Activated T-cell treated with anti-CD3 and anti-CD28 coated beads for 48 hours (primary cell): ENCODE data around the gene CENPP.

Experiments used
- DNase-seq: peaks from one replicate; pipeline ENCODE4 v3.0.0-alpha.2; 2020; ENCODE audit warnings: low read depth

The CENPP gene

GRCh38 chr9:92480986-92481633, 155.4 kb downstream of the CENPP start:
- no peak for DNase-seq

DNA sequence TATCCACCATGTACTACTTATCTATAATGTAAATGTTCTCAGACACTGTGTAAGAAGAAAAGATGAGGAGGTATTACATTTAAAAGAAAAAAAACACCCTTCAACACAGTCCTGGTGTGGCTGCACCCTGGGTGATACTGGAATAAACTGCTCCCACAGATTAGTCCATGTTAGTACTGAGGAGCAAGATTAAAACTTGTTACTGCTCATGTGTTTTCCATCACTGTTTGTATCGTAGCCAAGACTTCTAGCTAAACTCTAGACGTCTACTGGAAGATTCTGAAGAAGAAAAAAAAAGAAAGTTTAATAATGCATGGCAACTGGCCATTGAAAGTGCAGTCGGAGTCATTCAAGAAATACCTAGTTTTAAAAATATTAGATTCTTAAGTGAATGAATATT, 156.6 kb downstream of the CENPP start, which contains the start of gene ASPN:
Gene ASPN, minus strand, starts transcription at position 178 of the 400 bp plus-strand sequence.
- no peak for DNase-seq

GRCh38 chr9:92482805-92483204, 157.1 kb downstream of the CENPP start:
- DNase-seq, result no peak

- no peak for DNase-seq
These were observed 158.1 kb downstream of the CENPP start for GRCh38 chr9:92483627-92484545.

- DNase-seq, result no peak
These were observed 158.8 kb downstream of the CENPP start for GRCh38 chr9:92484563-92484962.

- DNase-seq, result no peak
These were observed 160.6 kb downstream of the CENPP start for GRCh38 chr9:92486371-92486770.

GRCh38 chr9:92488681-92489550, 163.2 kb downstream of the CENPP start:
- no peak for DNase-seq

GRCh38 chr9:92492781-92493401, 167.1 kb downstream of the CENPP start:
- DNase-seq, result no peak

- DNase-seq, result no peak
These were observed 168.1 kb downstream of the CENPP start for GRCh38 chr9:92493749-92494387.

DNA sequence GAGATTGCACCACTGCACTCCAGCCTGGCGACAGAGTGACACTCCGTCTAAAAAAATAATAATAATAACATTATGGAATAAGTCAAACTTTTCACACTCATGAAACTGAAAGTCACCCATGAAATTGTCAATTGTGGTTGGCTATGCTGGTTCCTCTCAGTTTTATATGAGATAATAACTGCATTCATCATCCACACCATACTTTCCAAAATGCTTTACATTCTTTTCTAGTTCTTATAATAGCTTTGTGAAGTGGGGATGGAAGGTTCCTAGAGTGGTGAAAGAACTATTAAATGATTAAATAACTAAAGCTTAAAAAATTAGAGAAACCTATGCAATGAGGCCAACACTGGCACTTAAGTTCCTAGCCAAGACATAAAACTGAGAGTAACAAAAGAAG, 169.1 kb downstream of the CENPP start:
- DNase-seq, result no peak

DNA sequence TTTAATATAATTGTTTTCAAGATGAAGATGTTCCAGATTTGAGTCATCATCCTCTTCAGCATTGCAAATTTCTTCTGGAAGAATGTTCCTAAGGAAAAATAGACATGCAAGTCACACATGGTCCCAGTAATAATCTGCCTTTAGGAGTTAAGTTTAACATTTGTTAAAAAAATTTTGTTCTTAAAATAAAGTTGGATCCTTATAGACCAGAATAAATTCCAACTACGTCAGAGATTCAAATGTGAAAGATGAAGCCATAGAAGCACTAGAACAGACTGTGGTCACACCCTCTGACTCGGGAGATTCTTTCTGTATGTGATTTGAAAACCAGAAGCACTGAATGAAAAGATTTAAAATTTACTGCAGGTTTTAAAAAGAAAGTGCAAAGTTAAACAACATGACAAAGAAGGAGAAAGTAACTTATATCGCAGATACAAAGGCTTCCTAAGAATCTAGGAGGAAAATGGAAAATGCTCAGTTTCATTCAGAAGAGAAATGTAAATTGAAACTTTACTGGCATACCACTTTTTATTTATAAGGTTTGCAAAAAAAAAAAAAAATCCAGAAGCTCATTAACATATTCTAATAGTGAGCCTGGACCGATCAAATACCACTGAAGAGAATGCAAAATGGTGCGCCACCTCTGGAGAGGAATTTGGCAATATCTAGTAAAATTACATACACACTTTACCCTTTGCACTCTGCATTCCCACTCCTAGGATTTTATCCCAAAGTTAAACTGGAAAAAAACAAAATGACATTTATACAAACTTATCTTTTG, 170.8 kb downstream of the CENPP start:
- no peak for DNase-seq

DNA sequence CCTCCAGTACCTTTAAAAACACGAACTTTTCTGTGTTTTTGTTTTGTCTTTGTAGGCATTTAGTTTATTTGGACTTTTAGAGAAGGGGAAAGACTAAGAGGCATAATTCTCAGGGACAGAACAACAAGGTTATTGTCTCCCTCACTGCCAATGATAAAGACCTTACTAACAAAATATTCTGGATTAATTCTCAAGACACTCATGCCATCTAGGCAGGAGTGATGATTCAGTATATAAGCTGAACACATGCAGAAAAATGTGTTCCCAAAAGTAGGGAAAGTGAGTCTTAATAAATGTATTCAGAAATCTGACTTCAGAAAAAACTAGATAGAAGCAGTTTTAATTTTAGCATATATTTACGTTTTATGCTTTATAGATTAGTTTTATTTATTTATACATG, 173.9 kb downstream of the CENPP start:
- DNase-seq, result no peak

GRCh38 chr9:92500725-92501124, 175.0 kb downstream of the CENPP start:
- DNase-seq, result no peak

GRCh38 chr9:92501671-92502393, 176.1 kb downstream of the CENPP start:
- DNase-seq, result no peak

DNA sequence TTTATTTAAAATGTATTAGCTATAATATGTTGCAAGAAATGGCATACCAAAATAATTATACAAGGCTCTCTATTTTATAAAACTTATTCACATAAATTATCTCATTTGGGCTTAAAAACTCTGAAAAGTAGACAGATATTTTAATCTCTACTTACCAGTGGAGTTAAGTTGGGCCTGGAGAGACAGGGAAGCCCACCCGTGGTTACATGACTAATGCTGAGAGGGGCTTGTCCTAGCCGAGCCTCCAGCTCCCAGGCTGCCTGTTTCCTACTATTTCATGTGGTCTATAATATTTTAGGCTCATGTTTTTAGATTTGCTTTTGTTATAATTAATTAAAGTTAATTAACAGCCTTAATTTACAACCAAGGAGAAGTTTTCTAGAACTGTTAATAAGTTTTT, 177.4 kb downstream of the CENPP start:
- DNase-seq, result no peak

- DNase-seq, result no peak
These were observed 179.1 kb downstream of the CENPP start for GRCh38 chr9:92504881-92505280.

GRCh38 chr9:92506184-92506857, 180.6 kb downstream of the CENPP start:
- DNase-seq, result no peak

- no peak for DNase-seq
These were observed 181.3 kb downstream of the CENPP start for GRCh38 chr9:92507005-92507404.

GRCh38 chr9:92507496-92507895, 181.7 kb downstream of the CENPP start:
- DNase-seq, result no peak
